GM12872 (cell line): ENCODE results near the gene CELSR1.

Experiments
- TF ChIP-seq, protein P1 (sequence below): IDR thresholded peaks from 3 replicates; pipeline ENCODE4 v1.5.1; 2011; ENCODE audit warnings: low read depth, mild to moderate bottlenecking, low read length, moderate library complexity; ENCODE audit not compliant: insufficient read depth

Gene CELSR1

DNA sequence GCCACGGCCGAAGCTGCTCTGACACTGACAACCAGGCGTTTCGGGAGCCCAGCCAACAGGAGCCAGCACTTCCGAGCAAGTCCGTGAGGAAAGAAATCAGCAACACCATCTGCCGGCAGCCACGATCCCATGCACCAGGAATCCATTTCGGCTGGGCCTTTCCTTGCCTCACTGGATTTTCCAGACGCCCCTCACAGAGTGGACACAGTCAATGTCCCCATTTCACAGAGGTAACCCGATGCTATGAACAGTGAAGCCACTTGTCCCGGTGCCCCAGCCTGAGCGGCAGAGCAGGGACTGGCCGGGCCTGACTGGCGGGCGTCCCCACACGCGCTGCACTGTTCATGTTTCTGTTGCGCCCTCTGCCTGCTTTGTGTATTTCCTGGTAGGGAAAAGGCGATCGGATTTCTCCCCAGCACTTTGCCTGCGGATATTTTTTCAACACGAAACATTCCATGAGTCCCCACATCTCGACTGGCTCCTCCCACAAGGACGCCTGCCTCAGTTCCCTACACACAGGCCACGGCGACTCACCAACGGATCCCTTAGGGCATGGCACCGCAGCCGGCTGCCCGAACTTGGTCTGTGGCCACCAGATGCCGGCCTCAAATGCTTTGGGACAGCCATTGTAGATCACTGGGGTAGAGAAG is 146.6 kb downstream of the CELSR1 start:
- TF ChIP-seq, protein P1, sequence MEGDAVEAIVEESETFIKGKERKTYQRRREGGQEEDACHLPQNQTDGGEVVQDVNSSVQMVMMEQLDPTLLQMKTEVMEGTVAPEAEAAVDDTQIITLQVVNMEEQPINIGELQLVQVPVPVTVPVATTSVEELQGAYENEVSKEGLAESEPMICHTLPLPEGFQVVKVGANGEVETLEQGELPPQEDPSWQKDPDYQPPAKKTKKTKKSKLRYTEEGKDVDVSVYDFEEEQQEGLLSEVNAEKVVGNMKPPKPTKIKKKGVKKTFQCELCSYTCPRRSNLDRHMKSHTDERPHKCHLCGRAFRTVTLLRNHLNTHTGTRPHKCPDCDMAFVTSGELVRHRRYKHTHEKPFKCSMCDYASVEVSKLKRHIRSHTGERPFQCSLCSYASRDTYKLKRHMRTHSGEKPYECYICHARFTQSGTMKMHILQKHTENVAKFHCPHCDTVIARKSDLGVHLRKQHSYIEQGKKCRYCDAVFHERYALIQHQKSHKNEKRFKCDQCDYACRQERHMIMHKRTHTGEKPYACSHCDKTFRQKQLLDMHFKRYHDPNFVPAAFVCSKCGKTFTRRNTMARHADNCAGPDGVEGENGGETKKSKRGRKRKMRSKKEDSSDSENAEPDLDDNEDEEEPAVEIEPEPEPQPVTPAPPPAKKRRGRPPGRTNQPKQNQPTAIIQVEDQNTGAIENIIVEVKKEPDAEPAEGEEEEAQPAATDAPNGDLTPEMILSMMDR, result no peak

DNA sequence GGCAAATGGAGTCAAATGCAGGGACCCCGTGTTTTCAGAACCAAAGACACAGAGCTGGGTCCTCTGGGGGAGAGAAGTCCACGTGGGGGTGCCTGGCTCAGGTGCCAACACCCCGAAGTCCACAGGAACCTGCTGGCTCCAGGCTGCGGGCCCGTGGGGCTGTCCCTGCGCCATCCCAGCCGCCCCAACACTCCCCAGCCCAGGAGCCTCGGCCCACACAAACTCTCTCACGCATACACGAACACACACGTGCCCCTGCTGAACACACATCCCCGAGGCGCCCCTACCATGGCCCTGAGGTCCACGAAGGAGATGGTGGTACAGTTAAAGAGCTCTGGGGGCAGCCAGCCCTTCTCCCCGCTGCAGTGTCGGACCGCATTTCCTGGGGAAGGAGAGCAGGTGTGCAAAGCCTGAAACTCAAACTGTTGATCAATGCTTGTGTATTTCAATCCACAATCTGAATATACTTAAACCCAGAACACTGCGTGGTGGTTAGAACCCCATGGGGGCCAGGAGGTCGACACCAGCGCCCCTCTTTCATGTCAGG is 147.2 kb downstream of the CELSR1 start:
- TF ChIP-seq, protein P1, result no peak

DNA sequence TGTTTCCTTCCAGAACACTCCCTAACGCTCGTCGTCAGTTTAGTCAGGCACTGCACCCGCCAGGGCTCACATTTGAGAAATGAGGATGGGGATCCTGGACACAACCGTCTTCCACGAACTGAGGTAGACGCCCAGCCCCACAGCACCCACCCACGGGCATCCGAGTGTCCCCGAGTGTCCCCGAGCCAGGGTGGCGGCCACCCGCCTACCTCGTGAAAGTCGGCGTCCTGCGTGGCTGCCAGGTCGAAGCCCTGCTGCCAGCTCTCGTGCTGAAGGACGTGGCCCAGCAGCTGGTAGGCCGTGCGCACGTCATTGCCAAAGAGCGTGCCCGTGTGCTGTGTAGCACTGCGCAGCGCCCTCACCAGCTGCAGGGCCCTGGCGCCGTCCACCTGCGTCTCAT is 148.3 kb downstream of the CELSR1 start:
- TF ChIP-seq, protein P1, result no peak

DNA sequence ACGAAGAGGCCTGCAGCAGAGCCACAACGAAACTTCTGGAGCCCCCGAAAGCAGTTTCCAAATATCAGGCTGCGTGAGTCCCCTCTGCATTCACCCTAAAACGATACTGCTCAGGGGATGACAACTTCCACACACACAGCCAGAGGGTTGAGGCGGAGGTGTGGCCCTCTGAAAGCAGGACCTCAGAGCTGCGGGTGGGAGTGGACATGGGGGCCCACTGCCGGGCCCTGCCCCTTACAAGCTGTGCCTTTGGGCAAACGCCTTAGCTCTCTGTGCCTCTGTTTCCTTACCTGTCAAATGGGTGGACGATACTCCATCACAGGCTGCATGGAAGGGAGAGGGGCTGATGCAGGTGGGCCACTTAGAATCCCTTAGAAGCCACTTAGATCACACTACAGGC is 148.8 kb downstream of the CELSR1 start:
- TF ChIP-seq, protein P1, result no peak

DNA sequence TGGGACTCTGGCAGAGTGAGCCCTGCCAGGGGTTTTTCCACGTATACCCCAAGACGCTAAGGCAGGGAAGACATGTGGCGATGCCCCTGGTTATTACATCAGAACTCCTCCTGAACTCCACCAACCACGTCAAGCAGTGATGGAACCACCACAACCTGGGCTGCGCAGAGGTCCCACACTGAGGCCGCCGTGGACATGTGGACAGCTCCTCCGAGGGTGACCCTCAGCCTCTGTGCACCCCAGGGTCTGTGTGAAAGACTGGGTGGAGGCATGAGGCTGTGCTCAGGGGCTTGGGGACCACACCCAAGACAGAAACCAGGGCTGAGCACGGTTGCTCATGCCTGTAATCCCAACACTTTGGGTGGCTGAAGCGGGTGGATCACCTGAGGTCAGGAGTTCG is 149.7 kb downstream of the CELSR1 start:
- TF ChIP-seq, protein P1, result no peak

DNA sequence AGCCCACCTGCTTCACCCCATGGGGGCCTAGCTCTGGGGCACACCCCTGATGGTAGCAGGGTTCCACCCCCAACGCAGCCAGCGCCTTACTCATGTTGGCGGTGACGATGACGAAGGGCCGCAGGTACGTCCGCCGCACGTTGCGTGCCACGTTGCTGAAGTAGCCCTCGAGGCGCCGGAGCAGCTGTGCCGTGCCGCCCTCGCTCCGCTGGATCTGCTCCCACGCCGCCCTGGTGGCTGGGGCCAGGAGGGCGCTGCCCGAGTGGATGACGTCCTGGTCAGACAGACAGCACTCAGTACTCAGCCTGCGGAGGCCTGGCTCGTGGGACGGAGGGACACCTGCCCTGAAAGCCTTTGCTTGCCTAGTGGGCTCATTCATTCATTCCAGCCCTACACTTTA is 151.1 kb downstream of the CELSR1 start:
- TF ChIP-seq, protein P1, result no peak

DNA sequence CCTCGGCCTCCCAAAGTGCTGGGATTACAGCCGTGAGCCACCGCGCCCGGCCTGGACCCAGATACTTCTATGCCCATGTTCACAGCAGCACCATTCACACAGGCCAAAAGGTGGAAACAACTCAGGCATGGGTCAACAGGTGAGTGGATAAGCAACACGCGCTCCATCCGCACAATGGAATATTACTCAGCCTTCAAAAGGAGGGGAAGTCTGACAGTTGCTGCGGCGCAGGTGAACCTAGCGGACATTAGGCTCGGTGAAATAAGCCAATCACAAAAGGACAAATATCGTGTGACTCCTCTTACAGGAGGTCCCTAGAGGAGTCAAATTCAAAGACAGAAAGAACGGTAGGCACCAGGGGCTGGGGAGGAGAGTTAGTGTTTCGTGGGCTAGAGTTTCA is 154.9 kb downstream of the CELSR1 start:
- TF ChIP-seq, protein P1, result no peak
